Measurements from ENCODE around the gene TRAF3IP1. TPM values are rescaled to one million over a fixed set of nuclear protein-coding genes. Genes with fewer than 3 reads are reported as not detected.

TRAF3IP1 gene
- total and polyA plus RNA-seq, 2 of the 13 experiments (the other 11 are each of a cell fraction or from before 2014, with no cell fraction given) = 4.1 to 12.9 TPM

DNA sequence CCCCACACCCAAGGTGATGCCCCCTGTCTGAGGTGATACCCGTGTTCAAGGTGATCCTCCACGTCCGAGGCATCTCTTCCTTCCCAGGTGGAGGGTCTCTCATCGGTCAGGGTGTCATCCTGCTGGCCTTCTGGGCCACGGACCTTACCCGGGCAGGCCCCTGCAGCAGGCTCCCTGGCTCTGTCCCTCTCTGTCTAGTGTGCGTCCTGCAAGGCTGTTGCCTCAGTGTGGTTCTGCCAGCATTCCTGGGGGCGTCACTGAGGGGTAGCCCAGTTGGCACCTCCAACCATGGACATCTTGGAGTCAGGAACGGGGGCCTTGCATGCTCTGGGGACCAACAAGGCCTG, 26.3 kb upstream of the TRAF3IP1 start:
- ATAC-seq (no peak), DNase-seq (ENCODE audit: low spot score) (no peak), FAIRE-seq (no peak)
- peak overlapping the region in 1 of 3 experiments; percentile 56; a peak in 1 of 6 replicates for H3K4me3 ChIP-seq (replicated peaks in 1 of 3; ENCODE audit: insufficient read depth in 1 of 3, low read depth in 2 of 3, low read length in 3 of 3)
- H3K27me3 ChIP-seq (ENCODE audit: control insufficient read depth in 1 of 2, insufficient read depth in 2 of 2, low read length in 2 of 2) = no peaks in the 10 kb centered on the region
- no peak overlapping the region for H2AFZ ChIP-seq (ENCODE audit: low read length)
- H4K20me1 ChIP-seq (ENCODE audit: insufficient read depth, low read length) = no peaks in the 10 kb centered on the region
- in situ Hi-C loops (cut with HindIII; ENCODE audit: extremely low pct_ligation_motif_present, low pct_unique_long_range_greater_than_20kb) (no loop called here), intact Hi-C loops (cut with micrococcal nuclease; ENCODE audit: unreplicated experiment) (no loop called here)
- H3K4me2 ChIP-seq (ENCODE audit: low read depth, low read length) = peak overlapping the region; percentile 84
- 64% methylated on average over 8 of the region's 9 CpGs for WGBS (ENCODE audit: low lambda C conversion rate)
- peak overlapping the region; percentile 10; the same call in 1 of the 2 replicates for H3K9ac ChIP-seq (ENCODE audit: insufficient read depth, low read depth, low read length)
- H3K27ac ChIP-seq (ENCODE audit: extremely low read length, insufficient read depth, low read length) = no peak overlapping the region
- BruUV-seq (replicated peaks) = no TSS peak
- ChIA-PET POLR2A (interaction anchor here (0.9 to 1.8 kb wide), 5 partner anchors 9 to 50 kb away, joined by 3 to 18 read pairs (median 6); no protein-coding TSS in a partner anchor), CTCF (ENCODE audit: low intra/inter-chr PET ratio, low total read pairs) (no interaction called here)
- no peaks in the 10 kb centered on the region for H3K36me3 ChIP-seq (replicated peaks in 1 of 2; ENCODE audit: control insufficient read depth in 1 of 2, insufficient read depth in 2 of 2, low read length in 2 of 2)
- H3K9me3 ChIP-seq (ENCODE audit: low read length) = no peaks in the 10 kb centered on the region
- H3K79me2 ChIP-seq (ENCODE audit: insufficient read depth, low read length) = no peaks in the 10 kb centered on the region
- H3K4me1 ChIP-seq (ENCODE audit: insufficient read depth, low read length) = peaks cover 68% of the 10 kb centered on the region
- TF ChIP-seq ZBTB7B (CRISPR knock-in tag; IDR thresholded peaks at IDR 0.05) (no peak), NFYC (CRISPR knock-in tag; IDR thresholded peaks at IDR 0.05) (no peak), SP1 (IDR thresholded peaks at IDR 0.05) (no peak), SP1 (CRISPR knock-in tag; IDR thresholded peaks at IDR 0.05) (no peak), ZNF747 (CRISPR knock-in tag; IDR thresholded peaks at IDR 0.05; ENCODE audit: borderline replicate concordance) (no peak), CAMTA2 (CRISPR knock-in tag; IDR thresholded peaks at IDR 0.05; ENCODE audit: borderline replicate concordance) (no peak), CBX2 (IDR thresholded peaks at IDR 0.05; ENCODE audit: low read depth, low read length) (no peak), CBX2 (CRISPR knock-in tag; IDR thresholded peaks at IDR 0.05; ENCODE audit: low read depth) (no peak), RBAK (CRISPR knock-in tag; IDR thresholded peaks at IDR 0.05) (no peak), ZMAT3 (CRISPR knock-in tag; conservative IDR thresholded peaks at IDR 0.05) (no peak), KAT2B (IDR thresholded peaks at IDR 0.05; ENCODE audit: borderline replicate concordance, low read depth, low read length) (no peak), ZNF501 (CRISPR knock-in tag; IDR thresholded peaks at IDR 0.05) (no peak), ZC3H4 (CRISPR knock-in tag; IDR thresholded peaks at IDR 0.05; ENCODE audit: borderline replicate concordance) (no peak), RXRB (CRISPR knock-in tag; IDR thresholded peaks at IDR 0.05; ENCODE audit: borderline replicate concordance) (no peak), SPEN (CRISPR knock-in tag; IDR thresholded peaks at IDR 0.05; ENCODE audit: low read depth) (no peak), PHF20 (CRISPR knock-in tag; IDR thresholded peaks at IDR 0.05) (0 out of 2 replicates have a peak, but pooled peaks have one; percentile 20), TCF12 (IDR thresholded peaks at IDR 0.05) (no peak), TCF12 (CRISPR knock-in tag; IDR thresholded peaks at IDR 0.05) (no peak), ZNF280B (CRISPR knock-in tag; IDR thresholded peaks at IDR 0.05; ENCODE audit: borderline replicate concordance) (0 out of 2 replicates have a peak, but pooled peaks have one; percentile 7), PRMT3 (CRISPR knock-in tag; IDR thresholded peaks at IDR 0.05; ENCODE audit: borderline replicate concordance, low read depth) (no peak), ZNF83 (CRISPR knock-in tag; IDR thresholded peaks at IDR 0.05; ENCODE audit: borderline replicate concordance) (no peak), MTF2 (CRISPR knock-in tag; IDR thresholded peaks at IDR 0.05; ENCODE audit: borderline replicate concordance) (no peak), ZNF33B (CRISPR knock-in tag; IDR thresholded peaks at IDR 0.05) (no peak)
- TF ChIP-seq, protein P1, sequence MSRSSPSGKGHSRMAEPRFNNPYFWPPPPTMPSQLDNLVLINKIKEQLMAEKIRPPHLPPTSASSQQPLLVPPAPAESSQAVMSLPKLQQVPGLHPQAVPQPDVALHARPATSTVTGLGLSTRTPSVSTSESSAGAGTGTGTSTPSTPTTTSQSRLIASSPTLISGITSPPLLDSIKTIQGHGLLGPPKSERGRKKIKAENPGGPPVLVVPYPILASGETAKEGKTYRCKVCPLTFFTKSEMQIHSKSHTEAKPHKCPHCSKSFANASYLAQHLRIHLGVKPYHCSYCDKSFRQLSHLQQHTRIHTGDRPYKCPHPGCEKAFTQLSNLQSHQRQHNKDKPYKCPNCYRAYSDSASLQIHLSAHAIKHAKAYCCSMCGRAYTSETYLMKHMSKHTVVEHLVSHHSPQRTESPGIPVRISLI (CRISPR knock-in tag; IDR thresholded peaks at IDR 0.05; ENCODE audit: borderline replicate concordance) = no peak
